ENCODE data around the gene ACTMAP.

DNA sequence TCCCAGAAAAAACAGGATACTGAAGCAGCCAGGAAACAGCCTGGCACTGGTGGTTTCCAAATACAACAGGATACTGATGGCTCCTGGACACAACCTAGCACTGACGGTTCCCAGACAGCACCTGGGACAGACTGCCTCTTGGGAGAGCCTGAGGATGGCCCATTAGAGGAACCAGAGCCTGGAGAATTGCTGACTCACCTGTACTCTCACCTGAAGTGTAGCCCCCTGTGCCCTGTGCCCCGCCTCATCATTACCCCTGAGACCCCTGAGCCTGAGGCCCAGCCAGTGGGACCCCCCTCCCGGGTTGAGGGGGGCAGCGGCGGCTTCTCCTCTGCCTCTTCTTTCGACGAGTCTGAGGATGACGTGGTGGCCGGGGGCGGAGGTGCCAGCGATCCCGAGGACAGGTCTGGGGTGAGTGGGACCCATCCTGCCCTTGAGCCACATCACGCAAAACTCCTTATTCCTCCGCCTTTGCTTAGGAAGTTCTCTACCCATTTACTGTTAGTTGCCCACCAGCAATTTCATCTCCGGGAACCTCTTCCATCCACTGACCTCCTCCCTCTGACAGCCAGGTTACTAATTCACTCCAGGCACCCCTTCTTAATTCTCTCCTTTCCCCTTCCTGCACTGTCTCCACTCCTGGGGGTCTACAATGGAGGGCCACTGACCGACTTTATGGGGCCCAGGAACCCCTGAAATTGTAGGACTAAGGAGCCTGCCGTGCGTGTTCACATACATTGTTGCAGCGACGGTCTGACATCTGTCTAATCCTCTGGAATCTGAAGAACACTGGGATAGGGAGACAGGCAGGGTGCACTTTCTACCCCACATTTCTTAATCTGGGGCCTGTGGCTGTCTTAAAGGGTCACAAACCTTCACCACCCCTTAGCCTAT lies 32.1 kb downstream of the ACTMAP start:
- TF ChIP-seq, protein P1, sequence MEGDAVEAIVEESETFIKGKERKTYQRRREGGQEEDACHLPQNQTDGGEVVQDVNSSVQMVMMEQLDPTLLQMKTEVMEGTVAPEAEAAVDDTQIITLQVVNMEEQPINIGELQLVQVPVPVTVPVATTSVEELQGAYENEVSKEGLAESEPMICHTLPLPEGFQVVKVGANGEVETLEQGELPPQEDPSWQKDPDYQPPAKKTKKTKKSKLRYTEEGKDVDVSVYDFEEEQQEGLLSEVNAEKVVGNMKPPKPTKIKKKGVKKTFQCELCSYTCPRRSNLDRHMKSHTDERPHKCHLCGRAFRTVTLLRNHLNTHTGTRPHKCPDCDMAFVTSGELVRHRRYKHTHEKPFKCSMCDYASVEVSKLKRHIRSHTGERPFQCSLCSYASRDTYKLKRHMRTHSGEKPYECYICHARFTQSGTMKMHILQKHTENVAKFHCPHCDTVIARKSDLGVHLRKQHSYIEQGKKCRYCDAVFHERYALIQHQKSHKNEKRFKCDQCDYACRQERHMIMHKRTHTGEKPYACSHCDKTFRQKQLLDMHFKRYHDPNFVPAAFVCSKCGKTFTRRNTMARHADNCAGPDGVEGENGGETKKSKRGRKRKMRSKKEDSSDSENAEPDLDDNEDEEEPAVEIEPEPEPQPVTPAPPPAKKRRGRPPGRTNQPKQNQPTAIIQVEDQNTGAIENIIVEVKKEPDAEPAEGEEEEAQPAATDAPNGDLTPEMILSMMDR (IDR thresholded peaks at IDR 0.05) = no peak
- TF ChIP-seq POLR2A (IDR thresholded peaks at IDR 0.05) = no peak

Data from body of pancreas (tissue), 4 donors.